ENCODE results near the gene LSS.

- TF ChIP-seq, protein P1, sequence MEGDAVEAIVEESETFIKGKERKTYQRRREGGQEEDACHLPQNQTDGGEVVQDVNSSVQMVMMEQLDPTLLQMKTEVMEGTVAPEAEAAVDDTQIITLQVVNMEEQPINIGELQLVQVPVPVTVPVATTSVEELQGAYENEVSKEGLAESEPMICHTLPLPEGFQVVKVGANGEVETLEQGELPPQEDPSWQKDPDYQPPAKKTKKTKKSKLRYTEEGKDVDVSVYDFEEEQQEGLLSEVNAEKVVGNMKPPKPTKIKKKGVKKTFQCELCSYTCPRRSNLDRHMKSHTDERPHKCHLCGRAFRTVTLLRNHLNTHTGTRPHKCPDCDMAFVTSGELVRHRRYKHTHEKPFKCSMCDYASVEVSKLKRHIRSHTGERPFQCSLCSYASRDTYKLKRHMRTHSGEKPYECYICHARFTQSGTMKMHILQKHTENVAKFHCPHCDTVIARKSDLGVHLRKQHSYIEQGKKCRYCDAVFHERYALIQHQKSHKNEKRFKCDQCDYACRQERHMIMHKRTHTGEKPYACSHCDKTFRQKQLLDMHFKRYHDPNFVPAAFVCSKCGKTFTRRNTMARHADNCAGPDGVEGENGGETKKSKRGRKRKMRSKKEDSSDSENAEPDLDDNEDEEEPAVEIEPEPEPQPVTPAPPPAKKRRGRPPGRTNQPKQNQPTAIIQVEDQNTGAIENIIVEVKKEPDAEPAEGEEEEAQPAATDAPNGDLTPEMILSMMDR (IDR thresholded peaks at IDR 0.05), result no peak
- TF ChIP-seq POLR2AphosphoS5 (IDR thresholded peaks at IDR 0.05) (no peak), EP300 (IDR thresholded peaks at IDR 0.05; ENCODE audit: low read depth) (no peak), POLR2A (IDR thresholded peaks at IDR 0.05) (no peak)
These were observed 57.0 kb downstream of the LSS start for GRCh38 chr21:46171585-46171984.

Measured in transverse colon (tissue), 4 donors.